HG02623 (cell line): ENCODE measurements around the gene AZIN2.
"Not testable (repeated sequence)": the region's sequence is repeated elsewhere in the genome, so short reads cannot be mapped to it uniquely, and the experiment has no call there.

Source experiments
- ATAC-seq: cut with Tn5 transposase; IDR thresholded peaks from one replicate; pipeline ENCODE4 v1.9.1; 2021; ENCODE audit warnings: moderate library complexity; ENCODE audit not compliant: unreplicated experiment

Gene AZIN2

GRCh38 chr1:33093004-33093403 lies 12.1 kb downstream of the AZIN2 start:
- ATAC-seq, result no peak

- no peak for ATAC-seq
Measured at GRCh38 chr1:33094486-33094885, 13.5 kb downstream of the AZIN2 start.

- no peak for ATAC-seq
Measured at GRCh38 chr1:33094971-33095604, 14.1 kb downstream of the AZIN2 start.

- no peak for ATAC-seq
Measured at GRCh38 chr1:33096363-33097005, 15.5 kb downstream of the AZIN2 start.

- ATAC-seq, result no peak
Measured at GRCh38 chr1:33097137-33097611, 16.2 kb downstream of the AZIN2 start.

- ATAC-seq, result no peak
Measured at GRCh38 chr1:33097762-33098161, 16.8 kb downstream of the AZIN2 start.

GRCh38 chr1:33098371-33098770 lies 17.4 kb downstream of the AZIN2 start:
- ATAC-seq, result no peak

GRCh38 chr1:33099290-33100118 lies 18.6 kb downstream of the AZIN2 start:
- peak; percentile 37 for ATAC-seq

- ATAC-seq, result not testable (repeated sequence)
Measured at GRCh38 chr1:33100119-33100415, 19.1 kb downstream of the AZIN2 start.

GRCh38 chr1:33110477-33110876 lies 29.5 kb downstream of the AZIN2 start:
- no peak for ATAC-seq

GRCh38 chr1:33111965-33112364 lies 31.0 kb downstream of the AZIN2 start:
- no peak for ATAC-seq

GRCh38 chr1:33117440-33118085 lies 36.6 kb downstream of the AZIN2 start:
- no peak for ATAC-seq

- no peak for ATAC-seq
Measured at GRCh38 chr1:33118274-33118673, 37.3 kb downstream of the AZIN2 start.

GRCh38 chr1:33119050-33119449 lies 38.1 kb downstream of the AZIN2 start:
- ATAC-seq, result no peak

- ATAC-seq, result no peak
Measured at GRCh38 chr1:33119532-33120217, 38.7 kb downstream of the AZIN2 start.

- ATAC-seq, result no peak
Measured at GRCh38 chr1:33120436-33121231, 39.7 kb downstream of the AZIN2 start.

GRCh38 chr1:33121728-33122127 lies 40.8 kb downstream of the AZIN2 start:
- no peak for ATAC-seq

GRCh38 chr1:33122483-33123178 lies 41.7 kb downstream of the AZIN2 start:
- no peak for ATAC-seq

GRCh38 chr1:33123266-33123665 lies 42.3 kb downstream of the AZIN2 start:
- no peak for ATAC-seq
